LHCN-M2 (cell line): ENCODE results near the gene BMP5. TPM values are rescaled to one million over a fixed set of nuclear protein-coding genes. Genes with fewer than 3 reads are reported as not detected.
A peak's percentile ranks its signal among the peaks of the same experiment; 100 is the strongest.

Experiments
- DNase-seq: peaks from one replicate; pipeline ENCODE4 v3.0.0-alpha.2; 2012; ENCODE audit warnings: low read depth
- total RNA-seq: library from RNA; depleted of rRNA; stranded (reverse); fragments of >200 nt; gene quantifications from 2 replicates; pipeline ENCODE4 v1.2.3, GENCODE V29; 2014

The BMP5 gene
- total RNA-seq, 1 experiment from 2014 or later: not detected

- no peak for DNase-seq
Measured at GRCh38 chr6:55812509-55812908, 62.9 kb downstream of the BMP5 start.

GRCh38 chr6:55811074-55811473 lies 64.3 kb downstream of the BMP5 start:
- no peak for DNase-seq

- no peak for DNase-seq
Measured at GRCh38 chr6:55802259-55802658, 73.1 kb downstream of the BMP5 start.

GRCh38 chr6:55798571-55798970 lies 76.8 kb downstream of the BMP5 start:
- no peak for DNase-seq

- peak; percentile 82 for DNase-seq
Measured at GRCh38 chr6:55794136-55794812, 81.1 kb downstream of the BMP5 start.

- DNase-seq: no peak
Measured at GRCh38 chr6:55785273-55785672, 90.1 kb downstream of the BMP5 start.

GRCh38 chr6:55782275-55782674 lies 93.1 kb downstream of the BMP5 start:
- DNase-seq: no peak

GRCh38 chr6:55778705-55779104 lies 96.7 kb downstream of the BMP5 start:
- no peak for DNase-seq

- DNase-seq: no peak
Measured at GRCh38 chr6:55777469-55777868, 97.9 kb downstream of the BMP5 start.

- no peak for DNase-seq
Measured at GRCh38 chr6:55776113-55776512, 99.3 kb downstream of the BMP5 start.

GRCh38 chr6:55775029-55775318 lies 100.4 kb downstream of the BMP5 start:
- no peak for DNase-seq

- no peak for DNase-seq
Measured at GRCh38 chr6:55774286-55775028, 100.9 kb downstream of the BMP5 start.

GRCh38 chr6:55773620-55774216 lies 101.7 kb downstream of the BMP5 start:
- no peak for DNase-seq

- no peak for DNase-seq
Measured at GRCh38 chr6:55772730-55773129, 102.7 kb downstream of the BMP5 start.

GRCh38 chr6:55759536-55759935 lies 115.9 kb downstream of the BMP5 start:
- DNase-seq: no peak

GRCh38 chr6:55758156-55758937 lies 117.0 kb downstream of the BMP5 start:
- peak; percentile 86 for DNase-seq

- DNase-seq: no peak
Measured at GRCh38 chr6:55756531-55757031, 118.8 kb downstream of the BMP5 start.

GRCh38 chr6:55748880-55749279 lies 126.5 kb downstream of the BMP5 start:
- no peak for DNase-seq

- DNase-seq: no peak
Measured at GRCh38 chr6:55746473-55746872, 128.9 kb downstream of the BMP5 start.

GRCh38 chr6:55734256-55734655 lies 141.1 kb downstream of the BMP5 start:
- DNase-seq: no peak

- peak; percentile 13 for DNase-seq
Measured at GRCh38 chr6:55729665-55730064, 145.7 kb downstream of the BMP5 start.

- no peak for DNase-seq
Measured at GRCh38 chr6:55726144-55726543, 149.2 kb downstream of the BMP5 start.
